Stimulated activated CD4-positive, alpha-beta T cell treated with anti-CD3 and anti-CD28 coated beads, TNF-alpha, amount 100 ng/mL, for 24 hours (primary cell): ENCODE data around the gene TKT.
A peak's percentile ranks its signal among the peaks of the same experiment; 100 is the strongest.
"Not testable (repeated sequence)": the region's sequence is repeated elsewhere in the genome, so short reads cannot be mapped to it uniquely, and the experiment has no call there.

Source experiments
- DNase-seq, 3 experiments: peaks; one replicate each; pipeline ENCODE4 v3.0.0-alpha.2; 2020; ENCODE audit warnings: low read depth in 3 of 3

TKT gene

GRCh38 chr3:53255775-53256703 lies at the start of gene TKT:
TSS of gene TKT (minus strand) at chr3:53256022. CDS start at chr3:53255942, 80 bp downstream.
- DNase-seq, result peak; percentile 49 to 80 (median 66)

- no peak for DNase-seq
These were observed 48.1 kb upstream of the TKT start for GRCh38 chr3:53303957-53304356.

GRCh38 chr3:53303549-53303948 lies 47.7 kb upstream of the TKT start:
- no peak for DNase-seq

- DNase-seq, result no peak
These were observed 45.0 kb upstream of the TKT start for GRCh38 chr3:53300826-53301225.

GRCh38 chr3:53299611-53300023 lies 43.8 kb upstream of the TKT start:
- not testable (repeated sequence) for DNase-seq

- DNase-seq, result no peak
These were observed 39.6 kb upstream of the TKT start for GRCh38 chr3:53295410-53295809.

GRCh38 chr3:53293867-53294266 lies 38.0 kb upstream of the TKT start:
- DNase-seq, result no peak

- no peak for DNase-seq
These were observed 32.4 kb upstream of the TKT start for GRCh38 chr3:53288214-53288613.

- peak in 1 of 3 experiments; percentile 24 for DNase-seq
These were observed 31.4 kb upstream of the TKT start for GRCh38 chr3:53287131-53287629.

GRCh38 chr3:53286727-53287126 lies 30.9 kb upstream of the TKT start:
- no peak for DNase-seq

- no peak for DNase-seq
These were observed 26.8 kb upstream of the TKT start for GRCh38 chr3:53282581-53282980.

GRCh38 chr3:53278667-53279066 lies 22.8 kb upstream of the TKT start:
- DNase-seq, result no peak

GRCh38 chr3:53274938-53275605 lies 19.2 kb upstream of the TKT start:
- DNase-seq, result no peak

GRCh38 chr3:53273146-53273670 lies 17.4 kb upstream of the TKT start:
- DNase-seq, result no peak

- DNase-seq, result no peak
These were observed 14.4 kb upstream of the TKT start for GRCh38 chr3:53269888-53270880.

GRCh38 chr3:53269193-53269592 lies 13.4 kb upstream of the TKT start:
- DNase-seq, result not testable (repeated sequence)

GRCh38 chr3:53267766-53268165 lies 11.9 kb upstream of the TKT start:
- no peak for DNase-seq

- no peak for DNase-seq
These were observed 8.9 kb upstream of the TKT start for GRCh38 chr3:53264718-53265117.

GRCh38 chr3:53263907-53264306 lies 8.1 kb upstream of the TKT start:
- no peak for DNase-seq

- DNase-seq, result no peak
These were observed 5.9 kb upstream of the TKT start for GRCh38 chr3:53261712-53262111.

GRCh38 chr3:53260286-53260785 lies 4.5 kb upstream of the TKT start:
- no peak for DNase-seq
